DMS53 treated with DMSO at 0.1 percent for 48 hours (cell line): ENCODE results near the gene NRDC.
"Not testable (repeated sequence)": the region's sequence is repeated elsewhere in the genome, so short reads cannot be mapped to it uniquely, and the experiment has no call there.

Experiments used
- DNase-seq: peaks from one replicate; lab custom pipeline; 2025; ENCODE audit not compliant: unreplicated experiment; lab: John Stamatoyannopoulos, UW

The NRDC gene

DNA sequence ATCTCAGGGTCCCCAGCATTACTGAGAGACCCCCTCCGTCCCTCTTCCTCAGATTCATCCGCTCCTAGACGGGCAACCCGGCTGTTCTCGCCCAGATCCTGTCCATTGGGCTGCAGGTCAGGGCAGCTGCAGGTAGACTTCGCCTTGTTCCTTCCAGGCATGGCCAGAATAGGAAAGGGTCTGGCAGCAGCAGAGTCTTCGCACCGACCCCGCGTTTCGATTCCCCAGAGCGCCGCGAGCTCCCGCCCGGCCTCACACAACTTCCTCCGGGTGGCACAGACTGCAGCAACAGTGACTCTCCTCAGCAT is 265 bp downstream of the NRDC start:
- DNase-seq, result no peak

GRCh38 chr1:51877434-51878307 is 856 bp downstream of the NRDC start:
- DNase-seq, result peak; percentile 41

- DNase-seq, result no peak
Observed at GRCh38 chr1:51875836-51876235, 2.7 kb downstream of the NRDC start.

- no peak for DNase-seq
Observed at GRCh38 chr1:51875291-51875772, 3.2 kb downstream of the NRDC start.

- not testable (repeated sequence) for DNase-seq
Observed at GRCh38 chr1:51873270-51873669, 5.3 kb downstream of the NRDC start.

GRCh38 chr1:51871351-51871975 is 7.1 kb downstream of the NRDC start:
- DNase-seq, result no peak

- DNase-seq, result no peak
Observed at GRCh38 chr1:51870603-51871350, 7.8 kb downstream of the NRDC start.

DNA sequence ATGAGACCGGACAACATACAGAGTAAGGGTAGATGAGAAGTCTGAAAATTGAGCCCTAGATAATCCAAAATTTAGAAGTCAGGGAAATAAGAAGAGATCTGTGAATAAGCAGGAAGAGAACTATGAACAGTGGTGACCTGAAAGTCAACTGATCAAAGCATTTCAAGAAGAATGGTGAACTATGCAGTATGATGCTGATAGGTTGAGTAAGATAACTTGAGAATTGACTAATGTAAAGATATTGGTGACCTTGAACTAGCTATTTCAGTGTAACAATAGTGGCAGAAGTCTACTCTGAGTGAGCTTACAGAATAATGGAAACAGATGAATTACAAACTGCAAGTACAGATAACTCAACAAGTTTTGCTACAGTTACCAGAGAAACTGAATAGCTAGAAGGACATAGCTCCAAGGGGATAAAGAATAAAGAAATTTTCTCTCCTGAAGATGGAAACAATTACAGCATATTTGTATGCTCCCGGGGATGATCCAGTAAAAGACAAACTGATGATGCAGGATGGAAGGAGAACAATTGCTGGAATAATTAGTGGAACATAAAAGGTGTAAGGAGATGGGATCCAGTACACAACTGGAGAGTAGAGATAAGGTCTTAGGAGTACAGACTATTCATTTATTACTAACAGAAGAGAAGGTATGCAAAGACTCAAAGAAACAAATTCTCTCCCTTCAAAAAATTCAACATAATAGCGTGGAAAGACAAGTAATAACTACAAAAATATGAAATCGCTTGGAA is 10.9 kb downstream of the NRDC start:
- DNase-seq, result no peak

DNA sequence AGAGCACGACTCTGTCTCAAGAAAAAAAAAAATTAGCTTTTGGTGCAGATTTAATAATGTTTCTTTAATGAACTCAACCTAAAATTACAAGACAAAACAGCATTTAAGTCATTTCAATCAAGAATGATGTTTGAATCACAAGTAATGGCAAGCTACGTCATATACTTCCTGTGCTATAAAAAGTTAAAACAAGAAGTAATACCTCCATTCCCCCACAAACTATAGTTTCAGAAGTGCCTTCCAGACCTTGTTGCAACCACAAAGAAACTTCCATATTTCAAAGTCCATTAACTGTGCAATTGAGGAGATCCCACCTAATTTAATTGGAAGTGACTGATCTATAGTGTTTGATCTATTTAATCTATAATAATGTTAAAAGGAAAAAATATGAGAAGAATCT is 15.1 kb downstream of the NRDC start:
- DNase-seq, result no peak

DNA sequence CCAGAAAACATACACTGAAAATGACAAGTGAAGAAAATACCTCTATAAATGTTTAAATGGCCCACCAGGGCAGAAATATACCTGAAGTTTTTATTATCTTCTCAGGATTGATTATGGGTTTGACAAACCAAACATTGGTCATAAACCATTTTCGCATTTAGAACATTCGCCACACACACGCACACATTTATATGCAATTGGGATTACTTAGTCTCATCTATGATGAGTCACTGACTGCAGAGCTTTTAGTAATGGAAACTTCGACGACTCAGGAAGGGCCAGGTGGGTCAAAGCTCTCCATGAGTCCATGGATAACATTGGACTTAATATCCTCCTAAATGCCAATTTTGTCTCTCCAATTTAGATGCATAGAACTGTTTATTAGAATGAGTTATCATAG is 16.9 kb downstream of the NRDC start:
- DNase-seq, result no peak

- DNase-seq, result no peak
Observed at GRCh38 chr1:51859735-51860134, 18.8 kb downstream of the NRDC start.

DNA sequence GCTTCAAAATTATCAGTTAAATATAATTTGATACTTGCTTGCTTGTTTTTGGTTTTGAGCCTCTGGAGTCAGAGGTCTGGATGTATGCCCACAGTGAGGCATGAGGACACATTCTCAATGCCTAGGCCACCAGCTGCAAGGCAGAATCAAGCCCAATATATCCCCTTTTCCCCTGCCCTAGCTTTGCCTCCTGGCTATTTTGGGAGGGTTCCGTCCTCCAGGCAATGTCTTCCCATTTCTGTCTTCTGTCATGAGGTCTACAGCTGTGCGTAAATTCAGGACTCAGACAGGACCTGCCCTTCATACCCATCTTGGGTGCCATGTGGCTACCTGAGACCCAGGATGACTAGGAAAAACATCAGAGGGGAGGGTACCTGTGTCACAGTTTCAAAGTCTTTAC is 19.2 kb downstream of the NRDC start:
- DNase-seq, result no peak

DNA sequence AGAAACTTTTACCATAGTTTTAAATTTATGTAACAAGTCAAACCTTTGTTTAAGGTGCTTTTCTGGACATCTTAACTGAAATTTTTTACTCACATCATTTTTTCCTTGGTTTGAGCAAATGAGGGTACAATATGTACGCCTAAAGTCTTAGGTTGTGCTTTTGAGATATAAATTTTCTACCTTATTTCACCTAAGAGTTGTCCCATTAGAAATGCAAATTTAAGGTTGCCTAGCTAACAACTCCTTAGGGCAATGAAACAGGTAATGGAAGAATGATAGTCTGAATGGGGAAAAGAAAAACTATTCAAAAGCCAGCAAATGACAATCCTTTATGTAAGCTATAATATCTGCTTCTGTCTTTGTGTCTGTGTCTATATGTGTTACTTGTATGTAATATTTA is 19.6 kb downstream of the NRDC start:
- DNase-seq, result no peak

- DNase-seq, result no peak
Observed at GRCh38 chr1:51856745-51857144, 21.8 kb downstream of the NRDC start.

GRCh38 chr1:51855624-51856023 is 22.9 kb downstream of the NRDC start:
- DNase-seq, result no peak

- DNase-seq, result no peak
Observed at GRCh38 chr1:51853360-51853759, 25.2 kb downstream of the NRDC start.

GRCh38 chr1:51851882-51852396 is 26.6 kb downstream of the NRDC start:
- no peak for DNase-seq

GRCh38 chr1:51850420-51851223 is 27.9 kb downstream of the NRDC start:
- no peak for DNase-seq

GRCh38 chr1:51847294-51847920 is 31.1 kb downstream of the NRDC start:
- no peak for DNase-seq

- DNase-seq, result no peak
Observed at GRCh38 chr1:51843948-51844347, 34.6 kb downstream of the NRDC start.
